ENCODE data around the gene AKAP12. TPM values are rescaled to one million over a fixed set of nuclear protein-coding genes. Genes with fewer than 3 reads are reported as not detected.

AKAP12 gene
- total and polyA plus RNA-seq, 5 donors from 2014 or later: 0.30 TPM; not detected in 4

GRCh38 chr6:151240036-151240685, 394 bp downstream of the AKAP12 start:
- peaks cover 66% of the 10 kb centered on the region for H3K27me3 Mint-ChIP-seq
- no peak overlapping the region for H3K4me3 ChIP-seq (ENCODE audit: low read depth, low read length)
- DNase-seq (peak in 1 of 3 donors; percentile 28), ATAC-seq (ENCODE audit: low read depth in 2 of 2) (no peak)
- H3K27ac ChIP-seq (ENCODE audit: insufficient read depth, low read length, poor library complexity, severe bottlenecking): no peak overlapping the region
- H3K9me3 Mint-ChIP-seq: peaks cover 0 to 2% (median 0%) of the 10 kb centered on the region in 7 donors
- no peaks in the 10 kb centered on the region for H3K36me3 ChIP-seq (ENCODE audit: control insufficient read depth, insufficient read depth, low read length)
- no peaks in the 10 kb centered on the region for H3K9me3 ChIP-seq (ENCODE audit: control insufficient read depth in 2 of 2, low read length in 2 of 2)
- peaks cover 14% of the 10 kb centered on the region for H3K4me1 ChIP-seq (ENCODE audit: control insufficient read depth, insufficient read depth, low read length, poor library complexity, severe bottlenecking)
- H3K36me3 Mint-ChIP-seq: no peaks in the 10 kb centered on the region
- peak overlapping the region in 1 of 4 donors; percentile 60 for H3K4me3 Mint-ChIP-seq
- H3K27me3 ChIP-seq (ENCODE audit: control insufficient read depth, insufficient read depth, low read length): peaks cover 22% of the 10 kb centered on the region
- peaks cover 0 to 14% (median 4%) of the 10 kb centered on the region in 4 donors for H3K4me1 Mint-ChIP-seq
- no peak overlapping the region for H3K27ac Mint-ChIP-seq

GRCh38 chr6:151240791-151241642, 1.2 kb downstream of the AKAP12 start:
- Histone ChIP-seq H3K4me3 (ENCODE audit: low read depth, low read length) (no peak overlapping the region), H3K36me3 (ENCODE audit: control insufficient read depth, insufficient read depth, low read length) (no peaks in the 10 kb centered on the region), H3K4me1 (ENCODE audit: control insufficient read depth, insufficient read depth, low read length, poor library complexity, severe bottlenecking) (peaks cover 14% of the 10 kb centered on the region), H3K27ac (ENCODE audit: insufficient read depth, low read length, poor library complexity, severe bottlenecking) (no peak overlapping the region), H3K27me3 (ENCODE audit: control insufficient read depth, insufficient read depth, low read length) (peaks cover 22% of the 10 kb centered on the region), H3K9me3 (ENCODE audit: control insufficient read depth in 2 of 2, low read length in 2 of 2) (no peaks in the 10 kb centered on the region)
- peaks cover 0 to 14% (median 4%) of the 10 kb centered on the region in 4 donors for H3K4me1 Mint-ChIP-seq
- no peaks in the 10 kb centered on the region for H3K36me3 Mint-ChIP-seq
- H3K4me3 Mint-ChIP-seq: peak overlapping the region in 2 of 4 donors; percentile 43 to 52
- H3K9me3 Mint-ChIP-seq: peaks cover 0 to 2% (median 0%) of the 10 kb centered on the region in 7 donors
- peaks cover 66% of the 10 kb centered on the region for H3K27me3 Mint-ChIP-seq
- DNase-seq: peak in 1 of 3 donors; percentile 12
- no peak for ATAC-seq (ENCODE audit: low read depth in 2 of 2)
- H3K27ac Mint-ChIP-seq: no peak overlapping the region

- H3K9me3 Mint-ChIP-seq: peaks cover 0 to 2% (median 0%) of the 10 kb centered on the region in 7 donors
- DNase-seq: no peak
- H3K4me1 Mint-ChIP-seq: peaks cover 0 to 14% (median 4%) of the 10 kb centered on the region in 4 donors
Measured at GRCh38 chr6:151241853-151242252, 2.1 kb downstream of the AKAP12 start.

GRCh38 chr6:151242420-151242861, 2.7 kb downstream of the AKAP12 start:
- Histone ChIP-seq H3K4me3 (ENCODE audit: low read depth, low read length) (no peak overlapping the region), H3K9me3 (ENCODE audit: control insufficient read depth in 2 of 2, low read length in 2 of 2) (no peaks in the 10 kb centered on the region), H3K27ac (ENCODE audit: insufficient read depth, low read length, poor library complexity, severe bottlenecking) (no peak overlapping the region), H3K4me1 (ENCODE audit: control insufficient read depth, insufficient read depth, low read length, poor library complexity, severe bottlenecking) (peaks cover 14% of the 10 kb centered on the region), H3K36me3 (ENCODE audit: control insufficient read depth, insufficient read depth, low read length) (no peaks in the 10 kb centered on the region), H3K27me3 (ENCODE audit: control insufficient read depth, insufficient read depth, low read length) (peaks cover 20% of the 10 kb centered on the region)
- ATAC-seq (ENCODE audit: low read depth in 2 of 2) (no peak), DNase-seq (no peak)
- Mint-ChIP-seq H3K27ac (no peak overlapping the region), H3K4me1 (peaks cover 0 to 14% (median 4%) of the 10 kb centered on the region in 4 donors), H3K9me3 (peaks cover 0 to 2% (median 0%) of the 10 kb centered on the region in 7 donors), H3K4me3 (peak overlapping the region in 2 of 4 donors; percentile 10 to 44), H3K36me3 (no peaks in the 10 kb centered on the region), H3K27me3 (peaks cover 60% of the 10 kb centered on the region)

More at GRCh38 chr6:151241853-151242252, 2.1 kb downstream of the AKAP12 start:
- Histone ChIP-seq H3K9me3 (ENCODE audit: control insufficient read depth in 2 of 2, low read length in 2 of 2) (no peaks in the 10 kb centered on the region), H3K27me3 (ENCODE audit: control insufficient read depth, insufficient read depth, low read length) (peaks cover 20% of the 10 kb centered on the region), H3K4me3 (ENCODE audit: low read depth, low read length) (no peak overlapping the region), H3K36me3 (ENCODE audit: control insufficient read depth, insufficient read depth, low read length) (no peaks in the 10 kb centered on the region), H3K4me1 (ENCODE audit: control insufficient read depth, insufficient read depth, low read length, poor library complexity, severe bottlenecking) (peaks cover 14% of the 10 kb centered on the region), H3K27ac (ENCODE audit: insufficient read depth, low read length, poor library complexity, severe bottlenecking) (no peak overlapping the region)
- H3K36me3 Mint-ChIP-seq: no peaks in the 10 kb centered on the region
- ATAC-seq (ENCODE audit: low read depth in 2 of 2): no peak
- H3K4me3 Mint-ChIP-seq: peak overlapping the region in 1 of 4 donors; percentile 44
- H3K27ac Mint-ChIP-seq: no peak overlapping the region
- H3K27me3 Mint-ChIP-seq: peaks cover 63% of the 10 kb centered on the region

GRCh38 chr6:151243481-151243880, 3.7 kb downstream of the AKAP12 start:
- H3K27me3 ChIP-seq (ENCODE audit: control insufficient read depth, insufficient read depth, low read length): peaks cover 22% of the 10 kb centered on the region
- peaks cover 0 to 14% (median 4%) of the 10 kb centered on the region in 4 donors for H3K4me1 Mint-ChIP-seq
- H3K27ac Mint-ChIP-seq: no peak overlapping the region
- H3K4me1 ChIP-seq (ENCODE audit: control insufficient read depth, insufficient read depth, low read length, poor library complexity, severe bottlenecking): peaks cover 14% of the 10 kb centered on the region
- no peak overlapping the region for H3K4me3 ChIP-seq (ENCODE audit: low read depth, low read length)
- ATAC-seq (ENCODE audit: low read depth in 2 of 2) (no peak), DNase-seq (no peak)
- no peaks in the 10 kb centered on the region for H3K36me3 Mint-ChIP-seq
- peaks cover 0 to 2% (median 0%) of the 10 kb centered on the region in 7 donors for H3K9me3 Mint-ChIP-seq
- no peak overlapping the region for H3K27ac ChIP-seq (ENCODE audit: insufficient read depth, low read length, poor library complexity, severe bottlenecking)
- no peak overlapping the region for H3K4me3 Mint-ChIP-seq
- no peaks in the 10 kb centered on the region for H3K36me3 ChIP-seq (ENCODE audit: control insufficient read depth, insufficient read depth, low read length)
- no peaks in the 10 kb centered on the region for H3K9me3 ChIP-seq (ENCODE audit: control insufficient read depth in 2 of 2, low read length in 2 of 2)
- peaks cover 60% of the 10 kb centered on the region for H3K27me3 Mint-ChIP-seq

GRCh38 chr6:151247490-151247889, 7.7 kb downstream of the AKAP12 start:
- Mint-ChIP-seq H3K36me3 (no peaks in the 10 kb centered on the region), H3K9me3 (peaks cover 0 to 2% (median 0%) of the 10 kb centered on the region in 7 donors), H3K27me3 (peaks cover 32% of the 10 kb centered on the region), H3K4me1 (peaks cover 0 to 4% (median 0%) of the 10 kb centered on the region in 4 donors), H3K27ac (no peak overlapping the region), H3K4me3 (no peak overlapping the region)
- peaks cover 10% of the 10 kb centered on the region for H3K27me3 ChIP-seq (ENCODE audit: control insufficient read depth, insufficient read depth, low read length)
- H3K9me3 ChIP-seq (ENCODE audit: control insufficient read depth in 2 of 2, low read length in 2 of 2): no peaks in the 10 kb centered on the region
- no peaks in the 10 kb centered on the region for H3K36me3 ChIP-seq (ENCODE audit: control insufficient read depth, insufficient read depth, low read length)
- DNase-seq: no peak
- H3K4me1 ChIP-seq (ENCODE audit: control insufficient read depth, insufficient read depth, low read length, poor library complexity, severe bottlenecking): no peaks in the 10 kb centered on the region
- no peak for ATAC-seq (ENCODE audit: low read depth in 2 of 2)
- no peak overlapping the region for H3K27ac ChIP-seq (ENCODE audit: insufficient read depth, low read length, poor library complexity, severe bottlenecking)
- H3K4me3 ChIP-seq (ENCODE audit: low read depth, low read length): no peak overlapping the region

- ATAC-seq (ENCODE audit: low read depth in 2 of 2): no peak
- no peaks in the 10 kb centered on the region for H3K36me3 Mint-ChIP-seq
- no peak overlapping the region for H3K4me3 ChIP-seq (ENCODE audit: low read depth, low read length)
- H3K4me1 ChIP-seq (ENCODE audit: control insufficient read depth, insufficient read depth, low read length, poor library complexity, severe bottlenecking): no peaks in the 10 kb centered on the region
- H3K4me1 Mint-ChIP-seq: no peaks in the 10 kb centered on the region
- H3K27me3 Mint-ChIP-seq: peaks cover 31% of the 10 kb centered on the region
- H3K27ac Mint-ChIP-seq: no peak overlapping the region
- no peak overlapping the region for H3K4me3 Mint-ChIP-seq
- H3K9me3 ChIP-seq (ENCODE audit: control insufficient read depth in 2 of 2, low read length in 2 of 2): no peaks in the 10 kb centered on the region
- H3K27ac ChIP-seq (ENCODE audit: insufficient read depth, low read length, poor library complexity, severe bottlenecking): no peak overlapping the region
- peaks cover 0 to 2% (median 0%) of the 10 kb centered on the region in 7 donors for H3K9me3 Mint-ChIP-seq
- DNase-seq: no peak
- peaks cover 6% of the 10 kb centered on the region for H3K27me3 ChIP-seq (ENCODE audit: control insufficient read depth, insufficient read depth, low read length)
- no peaks in the 10 kb centered on the region for H3K36me3 ChIP-seq (ENCODE audit: control insufficient read depth, insufficient read depth, low read length)
Measured at GRCh38 chr6:151248295-151248694, 8.5 kb downstream of the AKAP12 start.

Data from CD4-positive, CD25-positive, alpha-beta regulatory T cell (primary cell).